ENCODE data around the gene NT5C1B.

DNA sequence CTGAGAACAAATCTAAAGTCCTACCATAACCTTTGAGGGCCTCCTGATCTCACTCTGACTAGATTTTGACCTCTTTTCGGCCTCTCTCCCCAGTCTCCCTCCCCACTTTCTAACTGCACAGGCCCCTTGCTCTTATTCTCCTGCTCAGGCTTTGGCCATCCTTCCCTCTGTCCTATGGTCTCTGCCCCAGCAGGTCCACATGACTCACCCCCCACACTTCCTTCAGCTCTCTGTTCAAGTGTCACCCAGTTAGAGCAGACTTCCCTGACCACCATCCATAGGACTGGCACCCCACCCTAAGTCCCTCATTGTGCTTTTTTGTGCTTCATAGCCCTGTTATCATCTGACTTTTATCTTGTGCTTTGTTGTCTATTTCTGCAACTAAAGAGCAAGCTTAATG, 41.2 kb upstream of the NT5C1B start:
- TF ChIP-seq, protein P1, sequence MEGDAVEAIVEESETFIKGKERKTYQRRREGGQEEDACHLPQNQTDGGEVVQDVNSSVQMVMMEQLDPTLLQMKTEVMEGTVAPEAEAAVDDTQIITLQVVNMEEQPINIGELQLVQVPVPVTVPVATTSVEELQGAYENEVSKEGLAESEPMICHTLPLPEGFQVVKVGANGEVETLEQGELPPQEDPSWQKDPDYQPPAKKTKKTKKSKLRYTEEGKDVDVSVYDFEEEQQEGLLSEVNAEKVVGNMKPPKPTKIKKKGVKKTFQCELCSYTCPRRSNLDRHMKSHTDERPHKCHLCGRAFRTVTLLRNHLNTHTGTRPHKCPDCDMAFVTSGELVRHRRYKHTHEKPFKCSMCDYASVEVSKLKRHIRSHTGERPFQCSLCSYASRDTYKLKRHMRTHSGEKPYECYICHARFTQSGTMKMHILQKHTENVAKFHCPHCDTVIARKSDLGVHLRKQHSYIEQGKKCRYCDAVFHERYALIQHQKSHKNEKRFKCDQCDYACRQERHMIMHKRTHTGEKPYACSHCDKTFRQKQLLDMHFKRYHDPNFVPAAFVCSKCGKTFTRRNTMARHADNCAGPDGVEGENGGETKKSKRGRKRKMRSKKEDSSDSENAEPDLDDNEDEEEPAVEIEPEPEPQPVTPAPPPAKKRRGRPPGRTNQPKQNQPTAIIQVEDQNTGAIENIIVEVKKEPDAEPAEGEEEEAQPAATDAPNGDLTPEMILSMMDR (IDR thresholded peaks at IDR 0.05), result no peak
- TF ChIP-seq POLR2AphosphoS5 (IDR thresholded peaks at IDR 0.05) (no peak), POLR2A (IDR thresholded peaks at IDR 0.05) (no peak), EP300 (IDR thresholded peaks at IDR 0.05) (no peak)

All from upper lobe of left lung (tissue), 4 donors.